GM13976 (cell line): ENCODE results near the gene GPC6.

Experiments used
- DNase-seq: peaks from one replicate; pipeline ENCODE4 v3.0.0; 2012; ENCODE audit warnings: low spot score
- in situ Hi-C: fragments of 300-500 bp; cut with MboI; formaldehyde crosslinking; loops from one replicate; pipeline ENCODE4 v1.12.0; 2022; ENCODE audit warnings: low sequenced_read_pairs, mixed read lengths, inconsistent platforms; ENCODE audit not compliant: unreplicated experiment
- TF ChIP-seq, protein P1 (sequence below): IDR thresholded peaks from 2 replicates; pipeline ENCODE4 v1.5.1; 2012; ENCODE audit warnings: borderline replicate concordance, mild to moderate bottlenecking; ENCODE audit not compliant: insufficient read depth; ENCODE audit errors: extremely low read depth, missing control alignments, control extremely low read depth

Gene GPC6

DNA sequence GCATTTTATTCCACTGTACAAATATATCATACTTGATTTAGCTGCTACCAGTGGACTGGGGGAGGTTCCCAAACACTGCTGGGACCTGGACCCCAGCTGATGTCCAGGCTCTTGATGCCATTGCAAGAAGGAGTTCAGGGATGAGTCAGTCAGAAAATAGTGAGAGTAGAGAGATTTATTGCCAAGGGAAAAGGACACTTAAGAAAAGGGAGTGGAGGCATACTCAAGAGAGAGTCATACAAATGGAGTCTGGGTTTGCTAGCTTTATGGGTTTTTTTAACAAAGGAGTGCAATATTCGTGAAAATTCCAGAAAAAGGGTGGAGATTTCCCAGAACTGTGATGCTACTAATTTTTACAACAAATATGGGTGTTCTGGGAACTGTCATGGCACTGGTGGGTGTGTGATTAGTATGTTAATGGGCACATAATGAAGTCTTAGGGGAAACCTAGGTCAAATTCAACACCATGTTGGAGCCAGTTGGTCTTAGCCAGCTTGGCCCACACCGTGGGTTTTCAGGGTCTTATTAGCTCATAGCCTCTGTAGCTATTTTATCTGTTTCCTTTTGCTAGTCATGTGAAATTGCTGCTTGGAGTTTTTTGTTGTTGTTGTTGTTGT is 36.2 kb downstream of the GPC6 start:
- TF ChIP-seq, protein P1, sequence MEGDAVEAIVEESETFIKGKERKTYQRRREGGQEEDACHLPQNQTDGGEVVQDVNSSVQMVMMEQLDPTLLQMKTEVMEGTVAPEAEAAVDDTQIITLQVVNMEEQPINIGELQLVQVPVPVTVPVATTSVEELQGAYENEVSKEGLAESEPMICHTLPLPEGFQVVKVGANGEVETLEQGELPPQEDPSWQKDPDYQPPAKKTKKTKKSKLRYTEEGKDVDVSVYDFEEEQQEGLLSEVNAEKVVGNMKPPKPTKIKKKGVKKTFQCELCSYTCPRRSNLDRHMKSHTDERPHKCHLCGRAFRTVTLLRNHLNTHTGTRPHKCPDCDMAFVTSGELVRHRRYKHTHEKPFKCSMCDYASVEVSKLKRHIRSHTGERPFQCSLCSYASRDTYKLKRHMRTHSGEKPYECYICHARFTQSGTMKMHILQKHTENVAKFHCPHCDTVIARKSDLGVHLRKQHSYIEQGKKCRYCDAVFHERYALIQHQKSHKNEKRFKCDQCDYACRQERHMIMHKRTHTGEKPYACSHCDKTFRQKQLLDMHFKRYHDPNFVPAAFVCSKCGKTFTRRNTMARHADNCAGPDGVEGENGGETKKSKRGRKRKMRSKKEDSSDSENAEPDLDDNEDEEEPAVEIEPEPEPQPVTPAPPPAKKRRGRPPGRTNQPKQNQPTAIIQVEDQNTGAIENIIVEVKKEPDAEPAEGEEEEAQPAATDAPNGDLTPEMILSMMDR = no peak
- no peak for DNase-seq
- in situ Hi-C loops = no loop called here

DNA sequence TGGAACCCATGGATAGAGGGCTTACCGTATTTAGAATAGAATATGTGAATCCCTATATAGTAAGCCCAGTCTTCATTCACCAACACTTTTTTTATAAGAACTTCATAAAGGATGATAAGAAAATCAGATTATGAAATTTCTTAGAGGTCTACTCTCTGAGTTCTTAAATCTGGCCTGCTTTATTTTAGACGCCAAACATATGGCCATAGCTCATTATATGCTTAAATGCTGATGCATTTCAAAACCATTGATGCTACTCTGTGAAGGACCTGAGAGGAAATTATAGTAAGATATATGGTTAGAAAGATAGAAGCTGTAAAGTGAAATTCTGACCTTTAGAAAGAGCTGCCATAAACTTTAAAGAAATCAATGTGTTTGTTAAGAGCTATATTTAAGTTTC is 38.3 kb downstream of the GPC6 start:
- in situ Hi-C loops = no loop called here
- TF ChIP-seq, protein P1 = no peak
- no peak for DNase-seq

DNA sequence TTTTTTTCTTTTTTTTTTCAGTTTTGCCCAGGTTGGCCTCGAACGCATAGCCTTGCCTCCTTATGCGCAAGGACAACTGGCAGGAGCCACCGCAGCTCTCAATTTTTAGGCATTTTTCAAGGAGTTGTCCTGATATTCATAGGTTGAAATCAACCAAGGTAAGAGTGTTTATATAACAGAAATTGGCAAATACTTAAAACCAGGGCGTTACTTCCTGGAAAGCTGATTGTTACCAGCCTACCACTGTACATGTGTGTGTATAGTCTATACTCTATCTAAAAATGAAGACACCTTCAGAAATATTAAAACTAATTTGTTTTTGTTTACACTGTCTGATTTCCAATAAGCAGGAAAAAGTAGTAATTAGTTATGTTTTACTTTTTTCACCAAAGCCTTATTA is 39.2 kb downstream of the GPC6 start:
- TF ChIP-seq, protein P1 = no peak
- in situ Hi-C loops = no loop called here
- no peak for DNase-seq

DNA sequence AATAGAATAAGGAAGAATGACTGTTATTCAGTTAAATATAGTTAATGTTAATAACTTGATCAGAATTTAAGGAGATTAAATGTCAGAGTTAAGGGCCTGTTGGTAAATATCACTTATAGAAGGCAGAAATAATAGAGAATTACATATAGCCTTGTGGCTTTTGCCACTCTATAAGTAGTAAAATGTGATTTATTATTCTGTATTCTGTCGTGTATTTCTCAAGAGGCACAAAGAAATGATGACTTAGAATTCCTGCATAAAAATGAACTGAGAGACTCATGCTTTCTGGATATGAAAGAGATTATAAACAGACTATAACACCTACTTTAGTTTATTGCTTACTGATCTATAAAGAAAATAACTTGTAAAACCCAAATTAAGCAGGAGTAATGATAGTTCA is 40.1 kb downstream of the GPC6 start:
- in situ Hi-C loops = no loop called here
- TF ChIP-seq, protein P1 = no peak
- no peak for DNase-seq

DNA sequence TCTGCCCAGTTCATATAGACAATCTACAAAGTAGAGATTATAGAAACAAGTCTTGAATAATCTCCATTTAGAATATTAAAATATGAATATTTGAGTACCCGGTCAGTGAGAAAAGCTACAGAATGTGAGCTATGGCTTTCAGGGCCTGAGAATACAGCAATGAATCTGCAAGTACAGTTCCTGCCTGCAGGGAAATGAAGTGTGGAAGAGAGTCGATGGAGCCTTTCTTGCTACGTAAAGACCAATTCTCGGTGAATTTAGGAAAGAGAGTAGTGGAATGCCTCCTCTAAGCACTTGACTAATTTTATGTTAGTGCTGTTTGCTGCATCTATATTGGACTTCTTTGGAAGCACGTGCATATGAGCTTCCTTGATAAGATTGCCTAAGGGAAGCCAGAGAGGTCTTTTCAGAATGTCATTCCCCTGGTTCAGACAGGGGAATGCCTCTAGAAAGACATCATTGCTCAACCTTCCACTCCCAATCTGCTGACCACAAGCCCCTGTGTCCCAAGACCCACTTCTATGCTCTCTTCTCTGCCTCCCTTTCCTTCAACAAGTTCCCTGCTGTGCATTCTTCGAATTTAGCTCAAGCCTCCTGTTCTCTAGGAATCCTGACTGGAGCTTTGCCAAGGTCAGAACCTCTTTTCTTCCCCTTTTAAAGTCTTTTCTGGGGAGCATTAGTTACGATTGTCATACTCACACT is 41.9 kb downstream of the GPC6 start:
- TF ChIP-seq, protein P1 = no peak
- in situ Hi-C loops = no loop called here
- DNase-seq = no peak

DNA sequence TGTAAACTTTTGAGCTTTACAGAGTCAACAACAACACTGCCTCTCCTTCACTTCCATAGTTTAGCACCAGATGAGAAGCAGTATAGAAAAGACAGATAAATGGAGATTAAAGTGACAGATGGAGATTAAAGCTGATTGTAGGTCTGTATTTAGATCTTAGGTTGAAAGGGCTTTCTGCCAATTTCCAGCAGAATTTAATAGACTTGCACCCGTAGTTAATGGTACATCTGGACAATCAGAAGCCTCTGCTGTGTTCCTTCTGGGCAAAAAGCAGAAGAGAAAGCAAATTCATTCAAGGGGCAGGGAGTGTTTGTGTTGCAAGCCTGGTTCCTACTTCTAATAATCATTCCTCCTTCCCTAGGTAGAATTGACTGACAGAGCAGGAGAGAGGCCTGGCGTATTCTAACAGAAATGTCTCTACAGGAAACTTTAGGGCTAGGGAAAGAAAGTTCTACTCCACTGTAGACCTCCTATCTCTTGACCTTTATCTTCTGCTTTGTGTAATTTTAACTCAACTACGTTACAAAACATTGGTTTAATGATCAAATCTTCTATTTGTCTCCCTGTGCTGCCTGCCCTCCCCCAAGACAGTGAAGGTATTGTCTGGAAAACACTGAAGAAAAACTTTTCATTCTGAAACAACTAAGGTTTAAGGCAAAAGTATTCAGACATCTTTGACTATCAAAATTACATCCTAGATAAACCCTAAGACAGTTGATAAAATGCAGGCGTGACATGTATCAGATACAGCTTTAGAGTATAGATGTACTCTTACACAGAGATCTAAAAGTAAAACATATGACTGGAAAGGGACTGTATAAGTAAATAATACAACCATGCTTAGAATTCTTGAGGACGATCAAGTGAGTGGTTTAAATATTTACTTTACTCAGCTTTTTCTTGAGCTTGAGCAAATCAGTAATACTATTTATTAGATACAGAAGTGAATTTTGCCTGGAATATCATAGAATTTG is 44.4 kb downstream of the GPC6 start:
- DNase-seq = no peak
- TF ChIP-seq, protein P1 = no peak
- in situ Hi-C loops = no loop called here
